ENCODE results near the gene LRRFIP1. TPM values are rescaled to one million over a fixed set of nuclear protein-coding genes. Genes with fewer than 3 reads are reported as not detected.

The LRRFIP1 gene
- total and polyA plus RNA-seq, 2 of the 13 experiments (the other 11 are each of a cell fraction or from before 2014, with no cell fraction given), result 15.9 to 40.5 TPM

DNA sequence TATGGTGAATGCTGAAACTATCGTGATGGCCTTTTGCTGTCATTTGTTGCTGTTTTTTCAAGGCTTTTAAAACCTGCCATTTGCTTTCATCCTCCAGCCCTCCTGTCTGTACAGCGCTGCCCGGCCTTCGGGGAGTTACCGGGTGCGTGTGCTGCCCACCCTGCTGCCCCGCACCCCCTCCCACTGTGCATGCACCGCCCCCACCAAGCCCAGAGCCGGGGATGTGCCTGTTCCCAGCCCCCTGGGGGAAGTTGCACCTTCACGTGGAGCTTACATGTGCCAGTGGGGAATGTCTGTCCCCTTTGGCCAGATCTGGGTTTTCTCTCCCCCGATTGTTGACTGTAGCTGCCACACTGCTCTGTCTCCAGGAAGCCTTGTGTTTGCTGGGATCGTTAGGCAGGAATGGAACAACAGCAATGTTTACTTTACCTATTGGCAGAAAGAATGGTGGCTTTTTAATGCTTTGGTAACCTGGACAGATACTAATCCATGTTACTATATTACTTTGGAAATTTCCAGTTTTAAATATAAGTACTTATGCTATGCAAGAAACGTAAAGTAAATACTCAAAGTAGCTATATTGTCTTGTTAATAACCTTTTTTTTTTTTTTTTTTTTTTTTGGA lies 106.4 kb downstream of the LRRFIP1 start (continued):
- TF ChIP-seq NCOR1 (IDR thresholded peaks at IDR 0.05; ENCODE audit: borderline replicate concordance, low read length) (peak; percentile 26; the same call in 1 of the 2 replicates), GTF3A (CRISPR knock-in tag; conservative IDR thresholded peaks at IDR 0.05) (no peak), ZXDC (CRISPR knock-in tag; IDR thresholded peaks at IDR 0.05) (no peak), ZNF296 (CRISPR knock-in tag; conservative IDR thresholded peaks at IDR 0.05) (no peak), NFE2 (CRISPR knock-in tag; IDR thresholded peaks at IDR 0.05) (no peak), ZSCAN5A (CRISPR knock-in tag; IDR thresholded peaks at IDR 0.05; ENCODE audit: borderline replicate concordance) (no peak), ZNF382 (CRISPR knock-in tag; IDR thresholded peaks at IDR 0.05; ENCODE audit: borderline replicate concordance) (no peak), KAT8 (CRISPR knock-in tag; IDR thresholded peaks at IDR 0.05) (peak; percentile 67), MXI1 (IDR thresholded peaks at IDR 0.05; ENCODE audit: borderline replicate concordance, low read depth, low read length) (peak; percentile 72; the same call in 1 of the 3 replicates), ZBTB26 (CRISPR knock-in tag; IDR thresholded peaks at IDR 0.05; ENCODE audit: borderline replicate concordance) (peak; percentile 77; the same call in 1 of the 2 replicates), SYNCRIP (IDR thresholded peaks at IDR 0.05; ENCODE audit: insufficient read depth, low read depth, low read length) (no peak), ZNF775 (CRISPR knock-in tag; IDR thresholded peaks at IDR 0.05; ENCODE audit: borderline replicate concordance) (no peak), NFE2L2 (IDR thresholded peaks at IDR 0.05; ENCODE audit: low read length) (no peak), ATF7-NPFF (CRISPR knock-in tag; IDR thresholded peaks at IDR 0.05; ENCODE audit: low read depth) (0 out of 2 replicates have a peak, but pooled peaks have one; percentile 32), HMG20A (CRISPR knock-in tag; IDR thresholded peaks at IDR 0.05; ENCODE audit: borderline replicate concordance) (peak; percentile 65; the same call in 1 of the 2 replicates), XBP1 (CRISPR knock-in tag; IDR thresholded peaks at IDR 0.05) (no peak), ZNF12 (CRISPR knock-in tag; IDR thresholded peaks at IDR 0.05) (no peak), ZNF768 (CRISPR knock-in tag; IDR thresholded peaks at IDR 0.05) (peak; percentile 44; the same call in 1 of the 2 replicates), EZH2 (conservative IDR thresholded peaks at IDR 0.05; ENCODE audit: low read depth, low read length) (no peak), ZNF704 (CRISPR knock-in tag; IDR thresholded peaks at IDR 0.05; ENCODE audit: borderline replicate concordance) (no peak)
- TF ChIP-seq, protein P1, sequence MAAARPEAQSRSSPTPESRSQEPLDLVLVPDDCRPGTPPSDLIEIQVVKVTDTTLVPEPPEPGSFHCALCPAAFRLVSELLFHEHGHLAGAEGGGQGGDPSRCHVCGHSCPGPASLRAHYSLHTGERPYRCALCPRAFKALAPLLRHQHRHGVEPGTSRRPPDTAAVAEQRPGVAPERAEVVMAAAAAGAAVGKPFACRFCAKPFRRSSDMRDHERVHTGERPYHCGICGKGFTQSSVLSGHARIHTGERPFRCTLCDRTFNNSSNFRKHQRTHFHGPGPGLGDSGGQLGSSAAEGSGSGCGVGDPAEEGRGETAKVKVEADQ (CRISPR knock-in tag; IDR thresholded peaks at IDR 0.05; ENCODE audit: borderline replicate concordance), result 0 out of 2 replicates have a peak, but pooled peaks have one; percentile 52
- TF ChIP-seq, protein P2, sequence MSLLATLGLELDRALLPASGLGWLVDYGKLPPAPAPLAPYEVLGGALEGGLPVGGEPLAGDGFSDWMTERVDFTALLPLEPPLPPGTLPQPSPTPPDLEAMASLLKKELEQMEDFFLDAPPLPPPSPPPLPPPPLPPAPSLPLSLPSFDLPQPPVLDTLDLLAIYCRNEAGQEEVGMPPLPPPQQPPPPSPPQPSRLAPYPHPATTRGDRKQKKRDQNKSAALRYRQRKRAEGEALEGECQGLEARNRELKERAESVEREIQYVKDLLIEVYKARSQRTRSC (CRISPR knock-in tag; IDR thresholded peaks at IDR 0.05; ENCODE audit: low read depth), result no peak

Data from HepG2 (cell line).